Lung (tissue), 12 donors: Measurements from ENCODE around the gene POC1A. TPM values are rescaled to one million over a fixed set of nuclear protein-coding genes. Genes with fewer than 3 reads are reported as not detected.

ENCODE experiments used
- ATAC-seq: fragments of 200-7000 bp; cut with Tn5 transposase; one replicate; pipeline ENCODE4 v1.9.1; 2020; ENCODE audit warnings: moderate number of reproducible peaks; ENCODE audit not compliant: insufficient read depth, low FRiP score
- DNase-seq, 3 donors: peaks; one replicate each; pipeline ENCODE4 v3.0.0-alpha.2; 2013 to 2017
- H3K27ac ChIP-seq, 2 donors: one replicate each; pipeline ENCODE4 v1.5.1; 2013; ENCODE audit warnings: mild to moderate bottlenecking in 2 of 2, moderate library complexity in 2 of 2, control low read depth in 1 of 2, inconsistent platforms in 1 of 2, low read depth in 1 of 2, low read length in 1 of 2
- H3K27me3 ChIP-seq, 3 donors: one replicate each; pipeline ENCODE4 v1.5.1; 2013; ENCODE audit warnings: low read length in 2 of 3; ENCODE audit not compliant: control insufficient read depth in 3 of 3, insufficient read depth in 3 of 3
- H3K36me3 ChIP-seq, 4 donors: one replicate each; pipeline ENCODE4 v1.5.1; 2013; ENCODE audit warnings: low read length in 4 of 4, mild to moderate bottlenecking in 1 of 4, moderate library complexity in 1 of 4; ENCODE audit not compliant: control insufficient read depth in 4 of 4, insufficient read depth in 4 of 4
- H3K4me1 ChIP-seq, 5 donors: one replicate each; pipeline ENCODE4 v1.5.1; 2013; ENCODE audit warnings: low read length in 5 of 5, mild to moderate bottlenecking in 2 of 5, moderate library complexity in 1 of 5; ENCODE audit not compliant: control insufficient read depth in 5 of 5, insufficient read depth in 5 of 5
- H3K4me3 ChIP-seq: one replicate; pipeline ENCODE4 v1.5.1; 2013; ENCODE audit warnings: mild to moderate bottlenecking, control low read depth, moderate library complexity
- H3K9ac ChIP-seq, 2 donors: one replicate each; pipeline ENCODE4 v1.5.1; 2013; ENCODE audit warnings: low read length in 2 of 2, control low read depth in 1 of 2; ENCODE audit not compliant: insufficient read depth in 1 of 2
- H3K9me3 ChIP-seq, 4 donors: one replicate each; pipeline ENCODE4 v1.5.1; 2013; ENCODE audit warnings: low read length in 3 of 4, mild to moderate bottlenecking in 1 of 4, moderate library complexity in 1 of 4; ENCODE audit not compliant: control insufficient read depth in 4 of 4, insufficient read depth in 3 of 4
- WGBS, 2 donors: extraction: QIAGEN DNeasy Blood & Tissue Kit; methylation state at CpG; one replicate each; pipeline ENCODE4 v1.1.7; 2013; 5-methylcytosine and 5-hydroxymethylcytosine counted together
- polyA plus RNA-seq, 2 donors: library from polyadenylated mRNA; stranded (reverse); fragments of 200-250 nt; gene quantifications; one replicate each; pipeline ENCODE4 v1.2.1, GENCODE V29; 2013
- total RNA-seq, 2 donors: library from RNA; depleted of rRNA in 1 of 2; stranded (reverse); fragments of >200 nt in 1 of 2; gene quantifications; one replicate each; pipeline ENCODE4 v1.2.1, GENCODE V29; 2014 to 2021
- TF ChIP-seq, protein P1 (sequence below): IDR thresholded peaks from 2 replicates; pipeline ENCODE4 v1.5.1; 2012; ENCODE audit warnings: mild to moderate bottlenecking; ENCODE audit errors: control extremely low read depth, extremely low read depth
- donor health status: control.
- donor health status: control.
- donor health status: Bipolar disorder and iron deficiency.
- donor health status: healthy.
- donor health status: DM: yes; HTN: yes; CAD: no.

Gene POC1A
- total and polyA plus RNA-seq, 4 donors = 2.3 to 5.4 (median 4.0) TPM

DNA sequence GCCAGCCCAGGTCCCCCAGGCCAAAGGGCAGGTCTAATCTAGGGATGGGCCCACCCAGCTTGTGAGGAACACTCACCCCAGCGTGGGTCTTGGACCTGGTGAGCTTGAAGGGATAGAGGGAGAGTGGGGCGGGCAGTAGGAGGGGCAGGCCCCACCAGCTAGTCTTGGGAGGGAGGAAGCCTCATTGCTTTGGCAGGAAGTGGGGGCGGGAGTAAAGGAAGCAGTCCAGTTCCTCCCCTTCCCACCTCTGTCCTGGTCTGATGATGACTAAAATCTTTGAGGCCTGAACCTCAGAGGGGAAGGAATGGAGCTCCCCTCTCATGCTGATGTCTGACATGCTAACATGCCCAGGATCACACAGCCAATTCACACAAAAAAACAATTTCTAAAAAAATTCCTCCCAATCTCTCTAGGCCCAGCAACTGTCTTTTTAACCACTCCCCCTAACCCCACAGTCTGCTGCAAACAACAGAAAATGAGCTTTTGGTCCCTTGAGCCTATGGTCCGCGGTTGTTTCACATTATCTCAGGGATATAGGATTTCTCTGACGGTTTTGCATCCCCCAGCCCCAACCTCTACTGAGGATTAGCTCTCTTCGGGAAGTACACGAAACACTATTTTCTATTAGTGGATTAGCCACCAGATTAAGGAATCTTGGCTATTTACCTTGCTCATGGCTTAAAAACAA is 67.1 kb downstream of the POC1A start:
- 71 to 77% methylated on average over 8 of the region's 8 CpGs for WGBS, 2 donors
- Histone ChIP-seq H3K4me1 (peaks cover 0 to 40% (median 23%) of the 10 kb centered on the region in 5 donors), H3K27ac (peak overlapping the region in 1 of 2 donors; percentile 8), H3K27me3 (no peaks in the 10 kb centered on the region), H3K9ac (no peak overlapping the region), H3K9me3 (no peaks in the 10 kb centered on the region), H3K4me3 (no peak overlapping the region), H3K36me3 (no peaks in the 10 kb centered on the region)
- TF ChIP-seq, protein P1, sequence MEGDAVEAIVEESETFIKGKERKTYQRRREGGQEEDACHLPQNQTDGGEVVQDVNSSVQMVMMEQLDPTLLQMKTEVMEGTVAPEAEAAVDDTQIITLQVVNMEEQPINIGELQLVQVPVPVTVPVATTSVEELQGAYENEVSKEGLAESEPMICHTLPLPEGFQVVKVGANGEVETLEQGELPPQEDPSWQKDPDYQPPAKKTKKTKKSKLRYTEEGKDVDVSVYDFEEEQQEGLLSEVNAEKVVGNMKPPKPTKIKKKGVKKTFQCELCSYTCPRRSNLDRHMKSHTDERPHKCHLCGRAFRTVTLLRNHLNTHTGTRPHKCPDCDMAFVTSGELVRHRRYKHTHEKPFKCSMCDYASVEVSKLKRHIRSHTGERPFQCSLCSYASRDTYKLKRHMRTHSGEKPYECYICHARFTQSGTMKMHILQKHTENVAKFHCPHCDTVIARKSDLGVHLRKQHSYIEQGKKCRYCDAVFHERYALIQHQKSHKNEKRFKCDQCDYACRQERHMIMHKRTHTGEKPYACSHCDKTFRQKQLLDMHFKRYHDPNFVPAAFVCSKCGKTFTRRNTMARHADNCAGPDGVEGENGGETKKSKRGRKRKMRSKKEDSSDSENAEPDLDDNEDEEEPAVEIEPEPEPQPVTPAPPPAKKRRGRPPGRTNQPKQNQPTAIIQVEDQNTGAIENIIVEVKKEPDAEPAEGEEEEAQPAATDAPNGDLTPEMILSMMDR = no peak
- ATAC-seq (no peak), DNase-seq (no peak)

DNA sequence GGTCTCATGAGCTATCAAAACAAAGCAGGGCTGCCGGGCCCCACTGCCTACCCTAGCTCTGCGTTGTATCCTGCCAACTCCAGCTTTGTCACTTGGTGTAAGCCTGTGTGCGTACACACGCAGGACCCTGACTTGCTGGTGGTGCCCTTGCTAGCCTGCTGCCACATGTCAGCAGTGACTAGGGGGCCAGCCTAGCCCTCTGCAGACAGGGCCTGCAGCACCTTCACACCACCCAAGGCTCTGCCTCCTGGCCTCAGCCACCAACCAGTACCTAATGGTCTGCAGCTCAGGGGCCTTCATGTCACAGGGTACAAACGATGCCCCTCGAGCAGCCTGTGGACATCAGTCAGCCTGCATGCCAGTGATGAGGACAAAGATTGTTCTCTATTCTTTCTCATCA is 67.8 kb downstream of the POC1A start:
- no peak overlapping the region for H3K9ac ChIP-seq
- TF ChIP-seq, protein P1 = no peak
- no peaks in the 10 kb centered on the region for H3K27me3 ChIP-seq
- no peak for ATAC-seq
- no peaks in the 10 kb centered on the region for H3K9me3 ChIP-seq
- no peak for DNase-seq
- H3K4me1 ChIP-seq = peaks cover 0 to 34% (median 23%) of the 10 kb centered on the region in 5 donors
- H3K36me3 ChIP-seq = no peaks in the 10 kb centered on the region
- H3K4me3 ChIP-seq = no peak overlapping the region
- H3K27ac ChIP-seq = peak overlapping the region in 1 of 2 donors; percentile 8
- WGBS, 2 donors = 94% methylated on average over 6 of the region's 6 CpGs

DNA sequence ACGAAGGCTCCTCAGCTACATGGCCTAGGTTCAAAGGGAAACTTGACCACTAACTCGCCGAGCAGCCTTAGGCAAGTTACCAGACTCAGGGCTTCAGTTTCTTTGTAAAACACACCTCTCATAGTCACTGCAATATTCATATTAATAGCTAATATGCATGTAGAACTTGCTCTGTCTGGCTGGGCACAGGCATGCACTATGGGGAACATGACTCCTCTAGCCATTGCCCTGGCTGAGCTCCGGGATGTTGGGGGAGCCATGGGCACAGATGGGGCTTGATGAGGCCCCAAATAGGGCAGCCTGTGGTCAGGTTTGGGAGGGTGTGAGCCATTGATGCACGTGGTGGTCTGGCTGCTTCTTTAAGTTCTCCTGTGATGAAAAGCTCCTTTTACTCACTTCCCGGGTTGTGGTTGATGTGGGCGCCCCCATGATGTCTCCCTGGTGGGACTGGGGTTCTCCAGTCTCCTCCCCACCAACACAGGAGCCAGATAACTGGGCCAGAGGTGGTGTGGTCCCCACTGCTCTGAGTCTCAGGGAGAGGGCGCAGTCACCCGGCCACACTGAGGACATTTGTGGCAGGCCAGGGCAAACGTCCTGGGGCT is 68.4 kb downstream of the POC1A start:
- WGBS, 2 donors = 72 to 83% methylated on average over 10 of the region's 10 CpGs
- TF ChIP-seq, protein P1 = no peak
- no peaks in the 10 kb centered on the region for H3K36me3 ChIP-seq
- no peak for ATAC-seq
- no peak overlapping the region for H3K9ac ChIP-seq
- peaks cover 0 to 27% (median 21%) of the 10 kb centered on the region in 5 donors for H3K4me1 ChIP-seq
- no peaks in the 10 kb centered on the region for H3K9me3 ChIP-seq
- no peak overlapping the region for H3K4me3 ChIP-seq
- H3K27ac ChIP-seq = no peak overlapping the region
- DNase-seq = no peak
- H3K27me3 ChIP-seq = no peaks in the 10 kb centered on the region
